Measurements from ENCODE around the gene CLDN11. TPM values are rescaled to one million over a fixed set of nuclear protein-coding genes. Genes with fewer than 3 reads are reported as not detected.

CLDN11 gene
- total and polyA plus RNA-seq, 2 of the 8 experiments (the other 6 are each of a cell fraction or from before 2014, with no cell fraction given): 4.8 to 12.5 TPM

- Histone ChIP-seq H3K9me3 (ENCODE audit: insufficient read depth in 2 of 2, low read depth in 1 of 2, low read length in 1 of 2) (no peaks in the 10 kb centered on the region), H3K4me1 (replicated peaks in 1 of 4; ENCODE audit: control insufficient read depth in 3 of 4, insufficient read depth in 4 of 4, low read length in 3 of 4) (peaks cover 0 to 5% (median 4%) of the 10 kb centered on the region in 4 experiments; a peak in 6 of 7 replicates), H3K14ac (ENCODE audit: insufficient read length) (no peak overlapping the region), H3K4me3 (ENCODE audit: extremely low read depth in 1 of 4, insufficient read depth in 2 of 4, low read depth in 3 of 4, low read length in 4 of 4) (no peak overlapping the region), H3K4me2 (ENCODE audit: insufficient read depth in 1 of 2, low read depth in 2 of 2, low read length in 2 of 2) (no peak overlapping the region), H2BK15ac (ENCODE audit: low read length) (no peak overlapping the region), H3K4ac (replicated peaks; ENCODE audit: insufficient read length, low read depth, low read length) (no peak overlapping the region), H3K27ac (ENCODE audit: low read depth, low read length) (no peak overlapping the region), H3K23ac (ENCODE audit: insufficient read length) (no peak overlapping the region), H4K5ac (ENCODE audit: insufficient read length, low read depth, low read length) (no peak overlapping the region), H4K20me1 (replicated peaks in 1 of 2; ENCODE audit: control insufficient read depth in 1 of 2, insufficient read depth in 2 of 2, low read length in 2 of 2) (peaks cover 0 to 3% of the 10 kb centered on the region in 2 experiments), H3K23me2 (ENCODE audit: low read depth, low read length) (peaks cover 5% of the 10 kb centered on the region; the same call in 1 of the 2 replicates), H2AK5ac (ENCODE audit: low read depth, low read length) (no peak overlapping the region), H3K27me3 (replicated peaks in 1 of 4; ENCODE audit: control insufficient read depth in 3 of 4, extremely low read depth in 1 of 4, insufficient read depth in 3 of 4, low read length in 3 of 4) (peaks cover 5 to 18% (median 16%) of the 10 kb centered on the region in 4 experiments), H4K8ac (ENCODE audit: extremely low read depth, insufficient read depth, low read length) (no peak overlapping the region), H2BK12ac (ENCODE audit: low read depth, low read length) (no peak overlapping the region), H2BK120ac (replicated peaks; ENCODE audit: low read depth, low read length) (no peak overlapping the region), H3K9ac (replicated peaks in 1 of 4; ENCODE audit: extremely low read depth in 1 of 4, low read depth in 3 of 4, low read length in 3 of 4) (no peak overlapping the region), H3K79me2 (ENCODE audit: control insufficient read depth in 1 of 2, insufficient read depth in 2 of 2, low read length in 2 of 2) (no peaks in the 10 kb centered on the region), H3K56ac (replicated peaks; ENCODE audit: insufficient read length, low read depth, low read length) (no peak overlapping the region), H3K36me3 (ENCODE audit: control insufficient read depth in 2 of 4, insufficient read depth in 4 of 4, low read length in 3 of 4) (no peaks in the 10 kb centered on the region), H3K18ac (ENCODE audit: extremely low read depth, low read length) (no peak overlapping the region), H2BK20ac (ENCODE audit: low read length) (no peak overlapping the region), H2AFZ (ENCODE audit: low read length) (no peak overlapping the region), H3K79me1 (ENCODE audit: low read depth, low read length) (no peaks in the 10 kb centered on the region), H4K91ac (replicated peaks; ENCODE audit: insufficient read length, low read length) (no peak overlapping the region), H2BK5ac (ENCODE audit: low read depth, low read length) (no peak overlapping the region)
- CTCF ChIA-PET (ENCODE audit: partially characterized antibody): interaction anchor here (0.6 to 10.6 kb wide), 85 partner anchors 8 to 1014 kb away, joined by 3 to 273 read pairs (median 5); partner anchors contain the start of genes SKIL and SLC7A14
- 44% methylated on average over 5 of the region's 5 CpGs; no CpG with 5 or more reads in 1 of the 2 experiments for WGBS, 2 experiments (ENCODE audit: extremely low coverage in 1 of 2, insufficient coverage in 1 of 2, insufficient read length in 1 of 2, insufficient replicate concordance in 2 of 2, low coverage in 1 of 2, low lambda C conversion rate in 2 of 2, missing lambda C conversion rate in 1 of 2)
- FAIRE-seq (peak; percentile 74), DNase-seq (ENCODE audit: low read depth in 1 of 2, low spot score in 2 of 2) (no peak)
- TF ChIP-seq RNF2 (IDR thresholded peaks at IDR 0.05; ENCODE audit: borderline replicate concordance, low read depth, low read length, missing control alignments, poor library complexity, severe bottlenecking) (no peak), EGR1 (IDR thresholded peaks at IDR 0.05; ENCODE audit: borderline replicate concordance, low read depth, low read length) (no peak), RAD21 (IDR thresholded peaks at IDR 0.05 in 1 of 2, conservative IDR thresholded peaks at IDR 0.05 in 1 of 2; ENCODE audit: low read depth in 2 of 2, low read length in 2 of 2) (peak; percentile 98 to 99), BCL11A (IDR thresholded peaks at IDR 0.05; ENCODE audit: low read depth in 2 of 2, low read length in 2 of 2) (no peak), CTCF (IDR thresholded peaks at IDR 0.05; ENCODE audit: control extremely low read depth in 1 of 3, insufficient read depth in 1 of 3, low read depth in 1 of 3, low read length in 3 of 3) (peak; percentile 39 to 95 (median 94)), CTBP2 (IDR thresholded peaks at IDR 0.05; ENCODE audit: borderline replicate concordance, insufficient read depth, insufficient read length, low read length) (no peak), KDM1A (IDR thresholded peaks at IDR 0.05; ENCODE audit: borderline replicate concordance, low read length) (no peak), CHD1 (IDR thresholded peaks at IDR 0.05; ENCODE audit: low read depth, low read length) (no peak), SIX5 (IDR thresholded peaks at IDR 0.05; ENCODE audit: low read depth, low read length) (no peak)
- POLR2A ChIA-PET (ENCODE audit: partially characterized antibody): interaction anchor here (0.6 to 1.1 kb wide), 3 partner anchors 19 to 455 kb away, joined by 3 read pairs; no protein-coding TSS in a partner anchor
These were observed 4.4 kb upstream of the CLDN11 start for GRCh38 chr3:170414202-170414663.

All from H1 (cell line).